K562 (cell line): ENCODE results near the gene C11orf65. TPM values are rescaled to one million over a fixed set of nuclear protein-coding genes. Genes with fewer than 3 reads are reported as not detected.

Experiments
- ELF2 ChIP-seq: fragments of 250-450 bp; sonication (Bioruptor Pico); IDR thresholded peaks from 2 replicates; pipeline ENCODE4 v1.5.0; 2021; ENCODE audit warnings: mild to moderate bottlenecking
- HIVEP1 ChIP-seq: fragments of 250-450 bp; sonication (Bioruptor Pico); IDR thresholded peaks from 2 replicates; pipeline ENCODE4 v1.4.0; 2020; ENCODE audit warnings: mild to moderate bottlenecking
- SMARCA5 ChIP-seq: fragments of 450-650 bp; IDR thresholded peaks from 2 replicates; pipeline ENCODE4 v1.6.1; 2016
- TBP ChIP-seq: optimal IDR thresholded peaks from 2 replicates; pipeline ENCODE3; 2011; ENCODE audit warnings: low read depth, low read length, improper control_type of control experiment
- YY1 ChIP-seq, 3 experiments: IDR thresholded peaks; 2 replicates each; pipeline ENCODE4 v1.6.1; 2011; ENCODE audit warnings: low read length in 2 of 3, mild to moderate bottlenecking in 2 of 3, moderate library complexity in 2 of 3, borderline replicate concordance in 1 of 3, control low read depth in 1 of 3, low read depth in 1 of 3; ENCODE audit not compliant: insufficient read depth in 3 of 3, insufficient replicate concordance in 2 of 3, control insufficient read depth in 1 of 3, insufficient read length in 1 of 3; ENCODE audit errors: extremely low read depth in 1 of 3
- ZBED1 ChIP-seq: IDR thresholded peaks from 2 replicates; pipeline ENCODE4 v1.6.1; 2014
- ZNF217 ChIP-seq: sonication (generic); formaldehyde crosslinking; IDR thresholded peaks from 2 replicates; pipeline ENCODE4 v1.8.0; 2022; ENCODE audit warnings: mild to moderate bottlenecking, missing genetic modification reagents
- ZNF76 ChIP-seq: fragments of 250-450 bp; sonication (Bioruptor Pico); IDR thresholded peaks from 2 replicates; pipeline ENCODE4 v1.4.0; 2020; ENCODE audit warnings: mild to moderate bottlenecking, moderate library complexity, borderline replicate concordance
- polyA plus RNA-seq, 8 experiments: library from polyadenylated mRNA; depleted of rRNA in 4 of 8; stranded (reverse) in 5 of 8; unstranded in 3 of 8; fragments of >200 nt; fragmentation: Nextera tagmentation in 2 of 8; fragmentation: Illumina TruSeq in 1 of 8; extraction: Ambion mirVana in 2 of 8; extraction: Trizol in 1 of 8; gene quantifications; 2 replicates each; pipeline versions ENCODE4 v1.2.1 to v1.2.3, GENCODE V29; 2011 to 2014; ENCODE audit warnings: inconsistent platforms in 1 of 8, missing spikeins in 1 of 8
- total RNA-seq, 7 experiments: library from RNA; depleted of rRNA in 6 of 7; stranded (reverse); fragments of >200 nt in 6 of 7; fragmentation: Illumina TruSeq in 2 of 7; extraction: Trizol in 2 of 7; gene quantifications; 2 replicates each; pipeline versions ENCODE4 v1.2.1 to v1.2.3, GENCODE V29; 2011 to 2021; ENCODE audit warnings: low replicate concordance in 1 of 7
- TF ChIP-seq, protein P1 (sequence below): fragments of 450-650 bp; formaldehyde crosslinking; IDR thresholded peaks from 2 replicates; pipeline ENCODE4 v1.4.0; 2022; ENCODE audit warnings: missing genetic modification characterization
- TF ChIP-seq, protein P2 (sequence below): fragments of 250-450 bp; sonication (Bioruptor Pico); IDR thresholded peaks from 2 replicates; pipeline ENCODE4 v1.8.0; 2022; ENCODE audit warnings: inconsistent platforms, mild to moderate bottlenecking, moderate library complexity, borderline replicate concordance
- TF ChIP-seq, protein P3 (sequence below): sonication (generic); formaldehyde crosslinking; IDR thresholded peaks from 2 replicates; pipeline ENCODE4 v1.8.0; 2022; ENCODE audit warnings: mild to moderate bottlenecking, missing genetic modification reagents
- TF ChIP-seq, protein P4 (sequence below): fragments of 250-450 bp; sonication (Bioruptor Pico); IDR thresholded peaks from 2 replicates; pipeline ENCODE4 v1.6.1; 2021; ENCODE audit warnings: mild to moderate bottlenecking
- TF ChIP-seq, protein P5 (sequence below): fragments of 250-450 bp; sonication (Bioruptor Pico); IDR thresholded peaks from 2 replicates; pipeline ENCODE4 v1.5.0; 2020; ENCODE audit warnings: mild to moderate bottlenecking, borderline replicate concordance
- TF ChIP-seq, protein P6 (sequence below), 2 experiments: fragments of 450-650 bp; conservative IDR thresholded peaks; 2 replicates each; pipeline ENCODE4 v1.6.1; 2017; ENCODE audit warnings: mild to moderate bottlenecking in 2 of 2, moderate library complexity in 2 of 2
- TF ChIP-seq, protein P7 (sequence below): IDR thresholded peaks from 2 replicates; pipeline ENCODE4 v1.6.1; 2014; ENCODE audit warnings: antibody characterized with exemption

Gene C11orf65
- total and polyA plus RNA-seq, 9 of the 15 experiments (the other 6 are each of a cell fraction or from before 2014, with no cell fraction given) = 1.0 to 2.1 (median 1.2) TPM

DNA sequence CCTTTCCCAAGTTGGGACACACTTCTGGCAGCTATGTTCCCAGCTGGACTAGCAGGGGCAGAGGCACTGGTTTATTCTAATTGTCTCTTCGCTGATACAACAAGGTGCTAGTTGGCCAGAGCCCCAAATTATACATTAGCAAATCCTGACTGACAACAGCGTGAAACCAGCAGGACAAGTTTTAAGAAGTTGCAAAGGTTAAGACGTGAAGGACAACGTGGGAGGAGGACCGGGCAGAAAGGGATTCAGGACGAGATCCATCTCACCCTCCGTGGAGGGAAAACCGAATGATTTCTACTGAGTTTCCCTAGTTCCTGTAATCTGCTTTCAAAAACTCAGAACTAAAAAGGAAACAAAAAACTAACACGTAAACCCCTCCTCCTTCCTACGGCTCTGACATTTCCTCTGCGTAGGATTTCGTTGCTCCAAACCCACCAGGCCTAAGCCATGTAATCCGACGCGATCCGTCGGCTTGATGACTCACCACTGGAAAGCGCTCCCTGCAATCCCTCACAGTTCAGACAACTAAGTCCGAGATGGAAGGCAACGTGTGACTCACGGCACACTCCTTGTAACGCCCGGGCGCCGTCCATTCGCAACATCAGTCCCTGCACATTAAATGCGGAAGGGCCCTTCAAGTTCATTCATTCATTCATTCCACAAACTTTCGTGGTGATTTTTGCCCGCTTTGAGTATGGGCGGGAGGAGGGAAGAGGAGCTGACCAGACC lies 30.2 kb upstream of the C11orf65 start (continued):
- TF ChIP-seq, protein P1, sequence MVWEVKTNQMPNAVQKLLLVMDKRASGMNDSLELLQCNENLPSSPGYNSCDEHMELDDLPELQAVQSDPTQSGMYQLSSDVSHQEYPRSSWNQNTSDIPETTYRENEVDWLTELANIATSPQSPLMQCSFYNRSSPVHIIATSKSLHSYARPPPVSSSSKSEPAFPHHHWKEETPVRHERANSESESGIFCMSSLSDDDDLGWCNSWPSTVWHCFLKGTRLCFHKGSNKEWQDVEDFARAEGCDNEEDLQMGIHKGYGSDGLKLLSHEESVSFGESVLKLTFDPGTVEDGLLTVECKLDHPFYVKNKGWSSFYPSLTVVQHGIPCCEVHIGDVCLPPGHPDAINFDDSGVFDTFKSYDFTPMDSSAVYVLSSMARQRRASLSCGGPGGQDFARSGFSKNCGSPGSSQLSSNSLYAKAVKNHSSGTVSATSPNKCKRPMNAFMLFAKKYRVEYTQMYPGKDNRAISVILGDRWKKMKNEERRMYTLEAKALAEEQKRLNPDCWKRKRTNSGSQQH = no peak
- TF ChIP-seq HIVEP1 (CRISPR knock-in tag) = no peak
- TF ChIP-seq, protein P2, sequence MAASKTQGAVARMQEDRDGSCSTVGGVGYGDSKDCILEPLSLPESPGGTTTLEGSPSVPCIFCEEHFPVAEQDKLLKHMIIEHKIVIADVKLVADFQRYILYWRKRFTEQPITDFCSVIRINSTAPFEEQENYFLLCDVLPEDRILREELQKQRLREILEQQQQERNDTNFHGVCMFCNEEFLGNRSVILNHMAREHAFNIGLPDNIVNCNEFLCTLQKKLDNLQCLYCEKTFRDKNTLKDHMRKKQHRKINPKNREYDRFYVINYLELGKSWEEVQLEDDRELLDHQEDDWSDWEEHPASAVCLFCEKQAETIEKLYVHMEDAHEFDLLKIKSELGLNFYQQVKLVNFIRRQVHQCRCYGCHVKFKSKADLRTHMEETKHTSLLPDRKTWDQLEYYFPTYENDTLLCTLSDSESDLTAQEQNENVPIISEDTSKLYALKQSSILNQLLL (CRISPR knock-in tag) = no peak
- TF ChIP-seq TBP = peak; percentile 84
- TF ChIP-seq, protein P3, sequence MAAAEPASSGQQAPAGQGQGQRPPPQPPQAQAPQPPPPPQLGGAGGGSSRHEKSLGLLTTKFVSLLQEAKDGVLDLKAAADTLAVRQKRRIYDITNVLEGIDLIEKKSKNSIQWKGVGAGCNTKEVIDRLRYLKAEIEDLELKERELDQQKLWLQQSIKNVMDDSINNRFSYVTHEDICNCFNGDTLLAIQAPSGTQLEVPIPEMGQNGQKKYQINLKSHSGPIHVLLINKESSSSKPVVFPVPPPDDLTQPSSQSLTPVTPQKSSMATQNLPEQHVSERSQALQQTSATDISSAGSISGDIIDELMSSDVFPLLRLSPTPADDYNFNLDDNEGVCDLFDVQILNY (CRISPR knock-in tag) = no peak
- TF ChIP-seq, protein P4, sequence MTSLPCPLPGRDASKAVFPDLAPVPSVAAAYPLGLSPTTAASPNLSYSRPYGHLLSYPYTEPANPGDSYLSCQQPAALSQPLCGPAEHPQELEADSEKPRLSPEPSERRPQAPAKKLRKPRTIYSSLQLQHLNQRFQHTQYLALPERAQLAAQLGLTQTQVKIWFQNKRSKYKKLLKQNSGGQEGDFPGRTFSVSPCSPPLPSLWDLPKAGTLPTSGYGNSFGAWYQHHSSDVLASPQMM (CRISPR knock-in tag) = no peak
- TF ChIP-seq SMARCA5 = no peak
- no peak for TF ChIP-seq ELF2 (CRISPR knock-in tag)
- peak; percentile 38; the same call in 1 of the 2 replicates for TF ChIP-seq ZBED1
- peak in 2 of 3 experiments; percentile 70 to 79 for TF ChIP-seq YY1 (IDR thresholded peaks at IDR 0.05; ENCODE audit: borderline replicate concordance in 1 of 3, control insufficient read depth in 1 of 3, extremely low read depth in 1 of 3, insufficient read depth in 3 of 3, insufficient read length in 1 of 3, insufficient replicate concordance in 2 of 3, low read depth in 1 of 3, low read length in 2 of 3)
- TF ChIP-seq ZNF76 (CRISPR knock-in tag) = no peak
- TF ChIP-seq ZNF217 = no peak
- TF ChIP-seq, protein P5, sequence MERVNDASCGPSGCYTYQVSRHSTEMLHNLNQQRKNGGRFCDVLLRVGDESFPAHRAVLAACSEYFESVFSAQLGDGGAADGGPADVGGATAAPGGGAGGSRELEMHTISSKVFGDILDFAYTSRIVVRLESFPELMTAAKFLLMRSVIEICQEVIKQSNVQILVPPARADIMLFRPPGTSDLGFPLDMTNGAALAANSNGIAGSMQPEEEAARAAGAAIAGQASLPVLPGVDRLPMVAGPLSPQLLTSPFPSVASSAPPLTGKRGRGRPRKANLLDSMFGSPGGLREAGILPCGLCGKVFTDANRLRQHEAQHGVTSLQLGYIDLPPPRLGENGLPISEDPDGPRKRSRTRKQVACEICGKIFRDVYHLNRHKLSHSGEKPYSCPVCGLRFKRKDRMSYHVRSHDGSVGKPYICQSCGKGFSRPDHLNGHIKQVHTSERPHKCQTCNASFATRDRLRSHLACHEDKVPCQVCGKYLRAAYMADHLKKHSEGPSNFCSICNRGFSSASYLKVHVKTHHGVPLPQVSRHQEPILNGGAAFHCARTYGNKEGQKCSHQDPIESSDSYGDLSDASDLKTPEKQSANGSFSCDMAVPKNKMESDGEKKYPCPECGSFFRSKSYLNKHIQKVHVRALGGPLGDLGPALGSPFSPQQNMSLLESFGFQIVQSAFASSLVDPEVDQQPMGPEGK = no peak
- TF ChIP-seq, protein P6, sequence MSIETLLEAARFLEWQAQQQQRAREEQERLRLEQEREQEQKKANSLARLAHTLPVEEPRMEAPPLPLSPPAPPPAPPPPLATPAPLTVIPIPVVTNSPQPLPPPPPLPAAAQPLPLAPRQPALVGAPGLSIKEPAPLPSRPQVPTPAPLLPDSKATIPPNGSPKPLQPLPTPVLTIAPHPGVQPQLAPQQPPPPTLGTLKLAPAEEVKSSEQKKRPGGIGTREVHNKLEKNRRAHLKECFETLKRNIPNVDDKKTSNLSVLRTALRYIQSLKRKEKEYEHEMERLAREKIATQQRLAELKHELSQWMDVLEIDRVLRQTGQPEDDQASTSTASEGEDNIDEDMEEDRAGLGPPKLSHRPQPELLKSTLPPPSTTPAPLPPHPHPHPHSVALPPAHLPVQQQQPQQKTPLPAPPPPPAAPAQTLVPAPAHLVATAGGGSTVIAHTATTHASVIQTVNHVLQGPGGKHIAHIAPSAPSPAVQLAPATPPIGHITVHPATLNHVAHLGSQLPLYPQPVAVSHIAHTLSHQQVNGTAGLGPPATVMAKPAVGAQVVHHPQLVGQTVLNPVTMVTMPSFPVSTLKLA (conservative IDR thresholded peaks at IDR 0.05) = peak; percentile 69 to 76; a peak in 3 of 4 replicates
- TF ChIP-seq, protein P7, sequence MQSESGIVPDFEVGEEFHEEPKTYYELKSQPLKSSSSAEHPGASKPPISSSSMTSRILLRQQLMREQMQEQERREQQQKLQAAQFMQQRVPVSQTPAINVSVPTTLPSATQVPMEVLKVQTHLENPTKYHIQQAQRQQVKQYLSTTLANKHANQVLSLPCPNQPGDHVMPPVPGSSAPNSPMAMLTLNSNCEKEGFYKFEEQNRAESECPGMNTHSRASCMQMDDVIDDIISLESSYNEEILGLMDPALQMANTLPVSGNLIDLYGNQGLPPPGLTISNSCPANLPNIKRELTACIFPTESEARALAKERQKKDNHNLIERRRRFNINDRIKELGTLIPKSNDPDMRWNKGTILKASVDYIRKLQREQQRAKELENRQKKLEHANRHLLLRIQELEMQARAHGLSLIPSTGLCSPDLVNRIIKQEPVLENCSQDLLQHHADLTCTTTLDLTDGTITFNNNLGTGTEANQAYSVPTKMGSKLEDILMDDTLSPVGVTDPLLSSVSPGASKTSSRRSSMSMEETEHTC = no peak
